IPS DF 4.7 (cell line): Measurements from ENCODE around the gene ATP1A3.

Experiments
- DNase-seq: peaks from one replicate; pipeline ENCODE4 v3.0.0-alpha.2; 2013; ENCODE audit warnings: low spot score; ENCODE audit errors: extremely low read depth

Gene ATP1A3

GRCh38 chr19:41928754-41929535 lies 65.1 kb downstream of the ATP1A3 start:
- no peak for DNase-seq

- no peak for DNase-seq
Observed at GRCh38 chr19:41928221-41928683, 65.8 kb downstream of the ATP1A3 start, which contains the start of gene ERFL. TSS of gene ERFL (minus strand) at chr19:41928449. CDS start at chr19:41912919, 15,530 bp downstream.

- DNase-seq: no peak
Observed at GRCh38 chr19:41927497-41928192, 66.4 kb downstream of the ATP1A3 start.

- DNase-seq: no peak
Observed at GRCh38 chr19:41926763-41927496, 67.1 kb downstream of the ATP1A3 start.

- no peak for DNase-seq
Observed at GRCh38 chr19:41926028-41926762, 67.8 kb downstream of the ATP1A3 start.

- DNase-seq: no peak
Observed at GRCh38 chr19:41925208-41926003, 68.6 kb downstream of the ATP1A3 start.

- DNase-seq: no peak
Observed at GRCh38 chr19:41924151-41925145, 69.6 kb downstream of the ATP1A3 start.

- DNase-seq: no peak
Observed at GRCh38 chr19:41923045-41923788, 70.8 kb downstream of the ATP1A3 start.

GRCh38 chr19:41922585-41922984 lies 71.4 kb downstream of the ATP1A3 start:
- no peak for DNase-seq

- DNase-seq: no peak
Observed at GRCh38 chr19:41921577-41922576, 72.2 kb downstream of the ATP1A3 start.

- DNase-seq: no peak
Observed at GRCh38 chr19:41920882-41921576, 73.0 kb downstream of the ATP1A3 start.

- DNase-seq: no peak
Observed at GRCh38 chr19:41919948-41920712, 73.9 kb downstream of the ATP1A3 start.

GRCh38 chr19:41918653-41919244 lies 75.3 kb downstream of the ATP1A3 start:
- DNase-seq: no peak

- DNase-seq: no peak
Observed at GRCh38 chr19:41918095-41918494, 75.9 kb downstream of the ATP1A3 start.

GRCh38 chr19:41917676-41918075 lies 76.4 kb downstream of the ATP1A3 start:
- no peak for DNase-seq
